Endothelial cell of hepatic sinusoid (primary cell): Measurements from ENCODE around the gene ARF1.

ENCODE experiments used
- in situ Hi-C: cut with HindIII; loops from 2 replicates; pipeline ENCODE4 v1.10.0; 2017; ENCODE audit warnings: low sequenced_read_pairs

ARF1 gene

DNA sequence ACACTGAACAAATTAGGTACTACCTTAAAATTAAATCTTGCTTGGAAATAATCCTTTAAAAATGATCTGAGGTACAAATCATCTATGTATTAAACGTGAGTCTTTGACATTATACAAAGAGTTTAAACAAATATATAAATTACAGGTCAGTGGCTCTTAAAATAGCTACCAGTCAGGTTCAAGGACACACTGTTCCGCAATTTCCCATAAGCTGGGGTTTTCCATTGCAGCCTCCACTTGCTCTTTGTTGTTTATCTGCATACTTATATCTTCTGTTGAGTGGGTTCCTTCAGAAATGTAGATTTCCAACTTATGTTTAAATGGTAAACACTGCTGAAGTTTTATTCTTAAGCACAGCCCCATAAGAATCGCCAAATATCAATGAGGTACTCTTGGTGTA is 32.3 kb downstream of the ARF1 start:
- in situ Hi-C loops = no loop called here

- in situ Hi-C loops = no loop called here
These were observed 34.8 kb downstream of the ARF1 start for GRCh38 chr1:228117335-228117734.

DNA sequence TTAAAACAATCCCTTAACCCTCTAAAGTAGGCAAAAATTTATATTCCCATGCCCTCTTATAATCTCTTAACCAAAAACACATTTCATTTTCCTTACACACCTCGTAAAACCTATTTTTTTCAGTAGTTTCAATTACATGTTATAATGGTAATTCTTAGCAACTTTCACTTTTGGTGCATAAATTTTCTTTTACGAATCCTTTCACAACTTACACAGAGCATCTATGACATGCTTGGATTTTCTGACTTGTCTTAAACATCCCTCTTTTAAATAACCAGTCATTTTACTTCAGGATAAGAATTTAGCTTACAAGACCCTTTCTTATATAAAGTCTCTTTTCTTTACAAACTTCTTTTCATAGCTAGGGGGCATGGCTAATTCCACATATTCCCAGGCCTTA is 35.5 kb downstream of the ARF1 start:
- in situ Hi-C loops = no loop called here

GRCh38 chr1:228120351-228120750 is 37.8 kb downstream of the ARF1 start:
- in situ Hi-C loops = no loop called here

DNA sequence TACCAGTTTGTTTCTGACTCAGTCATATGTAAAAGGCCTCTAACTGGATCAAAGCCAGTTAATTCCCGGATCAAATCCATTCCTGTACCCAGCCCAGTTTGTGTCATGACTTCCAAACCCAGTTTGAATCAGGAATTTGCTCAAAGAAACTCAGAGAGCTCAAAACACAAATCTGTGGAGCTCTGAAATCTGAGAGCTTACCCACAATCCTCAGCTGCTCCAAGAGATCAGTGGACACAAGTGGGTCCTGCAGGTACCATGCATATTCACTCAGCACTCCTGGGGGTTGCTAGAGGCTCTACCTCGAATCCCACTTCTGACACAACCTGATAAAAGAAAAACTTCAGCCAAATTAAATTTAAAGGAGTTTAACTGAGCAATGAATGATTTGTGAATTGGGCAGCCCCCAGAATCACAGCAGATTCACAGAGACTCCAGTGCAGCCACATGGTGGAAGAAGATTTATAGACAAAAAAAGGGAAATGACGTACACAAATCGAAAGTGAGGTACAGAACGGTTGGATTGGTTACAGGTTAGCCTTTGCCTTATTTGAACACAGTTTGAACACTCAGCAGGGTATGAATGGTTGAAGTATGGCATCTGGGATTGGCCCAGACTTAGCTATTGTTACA is 38.5 kb downstream of the ARF1 start:
- in situ Hi-C loops = no loop called here

DNA sequence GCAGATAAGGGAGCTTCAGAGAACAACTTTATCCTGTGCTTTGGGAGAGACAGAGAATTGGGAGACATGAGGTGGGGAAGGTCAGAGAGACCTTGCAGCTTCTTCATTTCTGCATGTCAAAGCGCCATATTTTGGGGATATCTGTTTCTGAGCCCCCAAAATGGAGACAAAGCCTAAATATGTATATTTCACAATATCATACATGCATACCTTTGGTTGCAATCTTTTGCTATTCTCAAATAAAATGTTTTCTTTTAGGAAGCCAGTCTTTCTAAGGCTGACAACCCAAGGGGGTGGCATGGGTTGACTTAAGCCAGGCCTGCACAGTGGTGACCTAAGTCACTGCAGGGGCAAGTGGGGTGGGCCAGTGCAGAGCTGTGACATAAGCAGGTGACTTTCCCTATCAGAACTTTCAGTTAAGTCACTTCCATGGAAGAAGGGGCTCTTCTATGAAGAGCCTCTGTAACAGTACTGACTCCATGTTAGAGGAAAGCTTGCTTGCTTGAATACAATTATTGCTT is 40.5 kb downstream of the ARF1 start:
- in situ Hi-C loops = no loop called here

- in situ Hi-C loops = no loop called here
These were observed 41.0 kb downstream of the ARF1 start for GRCh38 chr1:228123505-228123904.

DNA sequence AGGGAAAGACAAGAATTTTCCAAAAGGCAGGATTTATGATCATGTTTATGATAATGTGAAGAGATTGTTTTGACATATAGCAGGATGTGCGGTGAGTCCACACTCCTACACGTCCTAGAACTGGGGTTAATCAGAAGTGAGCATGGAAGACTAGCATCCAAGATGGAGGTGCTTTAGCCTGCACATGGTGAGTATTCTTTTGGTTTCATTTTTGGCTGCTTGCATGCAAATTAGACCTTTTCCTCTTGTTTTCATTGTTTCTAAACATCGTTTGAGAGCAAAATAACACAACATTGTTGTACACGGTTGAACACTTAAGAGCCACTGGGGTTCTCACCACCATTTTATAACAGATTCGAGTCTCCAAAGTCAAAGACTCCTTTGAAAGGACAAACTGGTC is 42.7 kb downstream of the ARF1 start:
- in situ Hi-C loops = no loop called here

DNA sequence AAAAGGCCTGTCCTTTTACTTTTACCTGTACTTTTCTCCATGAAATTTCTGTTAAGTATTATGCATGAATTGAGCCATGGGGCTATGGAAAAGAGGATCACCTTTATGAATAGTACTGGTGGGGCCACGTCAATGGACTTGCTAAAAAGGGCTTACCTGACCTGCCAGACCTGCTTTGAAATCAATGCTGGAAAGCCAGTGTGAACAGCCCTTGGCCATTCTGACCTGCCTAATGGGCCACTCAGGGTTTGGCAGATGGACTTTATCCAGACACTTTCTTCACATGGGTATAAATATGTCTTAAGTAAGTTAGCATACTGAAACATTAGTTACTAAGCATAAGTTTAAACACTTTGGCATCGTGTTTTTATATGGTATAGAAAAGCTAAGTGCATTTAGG is 49.3 kb downstream of the ARF1 start:
- in situ Hi-C loops = no loop called here

DNA sequence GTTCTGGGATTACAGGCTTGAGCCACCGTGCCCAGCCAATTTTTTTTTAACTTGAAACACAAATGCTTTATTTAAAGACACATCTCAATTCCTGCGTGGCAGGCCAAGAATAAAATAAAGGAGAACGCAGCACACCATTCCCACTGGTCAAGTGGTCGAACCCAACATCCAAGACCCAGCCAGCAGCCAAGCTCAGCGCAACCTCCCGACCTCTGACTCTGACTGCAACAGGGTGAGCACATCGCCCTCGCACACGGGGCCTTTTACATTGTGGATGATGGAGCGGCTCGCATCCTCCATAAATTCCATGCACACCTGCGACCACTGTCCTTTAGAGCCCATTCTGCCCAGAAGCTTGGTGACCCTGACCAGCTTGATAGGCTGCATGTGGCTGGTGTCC is 52.1 kb downstream of the ARF1 start:
- in situ Hi-C loops = no loop called here

DNA sequence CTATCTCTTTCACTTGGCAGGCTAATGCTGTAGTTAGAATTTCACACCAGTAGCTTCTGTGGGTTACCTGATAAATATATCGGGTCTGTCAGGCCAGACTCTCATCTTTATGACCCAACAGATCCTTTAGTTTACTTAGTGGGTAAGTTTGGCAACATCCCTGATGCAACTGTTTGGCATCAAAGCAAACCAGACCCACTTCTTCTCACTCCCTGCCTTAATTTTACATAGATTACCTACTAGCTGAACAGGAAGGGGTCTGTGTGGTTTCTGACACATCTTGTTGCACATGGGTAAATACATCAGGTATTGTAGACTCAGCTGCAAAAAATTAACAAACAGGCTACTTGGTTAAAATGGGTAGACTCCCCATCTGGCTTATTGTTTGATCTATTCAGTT is 54.4 kb downstream of the ARF1 start:
- in situ Hi-C loops = loop anchor here (5.0 kb wide), 1 partner anchor 50 kb away; no protein-coding TSS in a partner anchor

DNA sequence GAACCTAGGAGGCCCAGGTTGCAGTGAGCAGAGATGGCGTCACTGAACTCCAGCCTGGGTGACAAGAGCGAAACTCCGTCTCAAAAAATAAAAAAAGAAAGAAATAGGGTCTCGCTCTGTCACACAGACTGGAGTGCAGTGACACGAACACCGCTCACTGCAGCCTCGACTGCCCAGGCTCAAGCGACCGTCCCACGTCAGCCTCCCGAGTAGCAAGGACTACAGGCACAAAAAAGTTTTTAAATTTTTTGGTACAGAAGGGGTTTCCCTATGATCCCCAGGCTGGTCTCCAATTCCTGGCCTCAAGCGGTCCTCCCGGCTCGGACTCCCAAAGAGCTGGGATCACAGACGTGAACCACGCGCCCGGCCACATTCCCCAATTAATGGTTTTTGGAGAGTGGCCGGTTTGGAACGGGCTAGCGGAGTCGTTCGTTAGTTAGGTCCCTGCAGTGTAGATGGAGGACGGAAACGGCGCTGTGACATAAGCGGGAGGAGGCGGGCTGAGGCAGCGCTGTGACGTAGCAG is 57.0 kb downstream of the ARF1 start:
- in situ Hi-C loops = loop anchor here (5.0 kb wide), 1 partner anchor 48 kb away; no protein-coding TSS in a partner anchor

GRCh38 chr1:228139931-228140723 is 57.6 kb downstream of the ARF1 start, which contains the start of gene GUK1:
TSS of gene GUK1 (plus strand) at chr1:228140279. CDS start at chr1:228140303, 24 bp downstream.
- in situ Hi-C loops = loop anchor here (5.0 kb wide), 1 partner anchor 47 kb away; no protein-coding TSS in a partner anchor

GRCh38 chr1:228140724-228141225 is 58.3 kb downstream of the ARF1 start:
- in situ Hi-C loops = no loop called here

- in situ Hi-C loops = no loop called here
These were observed 58.9 kb downstream of the ARF1 start for GRCh38 chr1:228141226-228142044.

DNA sequence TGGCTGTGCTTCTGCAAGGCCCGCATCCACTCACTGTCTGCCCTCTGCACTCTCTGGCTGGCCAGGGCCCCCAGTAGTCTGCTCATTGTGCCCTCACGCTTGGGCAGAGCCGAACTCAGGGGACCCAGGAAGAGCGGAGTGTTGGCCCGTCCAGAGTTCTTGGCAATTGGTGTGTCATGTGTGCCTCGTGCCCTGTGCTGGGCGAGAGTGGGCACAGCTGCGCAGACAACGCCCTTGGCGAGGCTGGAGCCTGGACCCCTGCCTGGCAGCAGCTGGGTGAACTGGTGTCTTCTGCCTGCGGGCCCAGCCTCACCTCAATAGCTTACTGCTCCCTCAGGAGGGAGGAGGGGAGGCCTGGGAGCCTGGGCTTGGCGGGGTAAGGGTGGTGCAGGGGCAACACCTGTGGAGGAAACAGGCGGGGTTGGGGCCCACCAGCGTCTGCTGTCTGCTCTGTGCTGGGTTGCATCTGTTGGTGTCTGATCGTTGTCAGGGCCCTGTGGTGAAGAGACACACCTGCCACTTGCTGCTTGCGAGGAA is 59.7 kb downstream of the ARF1 start:
- in situ Hi-C loops = no loop called here

DNA sequence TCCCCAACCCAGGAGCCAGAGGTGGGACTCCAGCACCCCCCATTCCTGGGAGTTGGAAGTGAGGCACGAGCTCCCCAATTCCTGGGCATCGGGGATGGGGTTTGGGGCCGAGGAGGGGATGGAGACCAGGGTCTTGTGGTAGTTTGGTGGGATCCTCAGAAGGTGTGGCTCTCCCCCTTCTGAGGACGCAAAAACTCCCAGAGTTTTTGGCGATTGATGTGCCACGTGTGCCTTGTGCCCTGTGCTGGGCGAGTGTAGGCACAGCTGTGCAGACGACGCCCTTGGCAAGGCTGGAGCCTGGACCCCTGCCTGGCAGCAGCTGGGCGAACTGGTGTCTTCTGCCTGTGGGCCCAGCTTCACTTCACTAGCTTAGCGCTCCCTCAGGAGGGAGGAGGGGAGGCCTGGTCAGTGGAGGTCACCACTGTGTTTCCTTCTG is 60.2 kb downstream of the ARF1 start:
- in situ Hi-C loops = no loop called here

- in situ Hi-C loops = no loop called here
These were observed 61.1 kb downstream of the ARF1 start for GRCh38 chr1:228143480-228144192.

DNA sequence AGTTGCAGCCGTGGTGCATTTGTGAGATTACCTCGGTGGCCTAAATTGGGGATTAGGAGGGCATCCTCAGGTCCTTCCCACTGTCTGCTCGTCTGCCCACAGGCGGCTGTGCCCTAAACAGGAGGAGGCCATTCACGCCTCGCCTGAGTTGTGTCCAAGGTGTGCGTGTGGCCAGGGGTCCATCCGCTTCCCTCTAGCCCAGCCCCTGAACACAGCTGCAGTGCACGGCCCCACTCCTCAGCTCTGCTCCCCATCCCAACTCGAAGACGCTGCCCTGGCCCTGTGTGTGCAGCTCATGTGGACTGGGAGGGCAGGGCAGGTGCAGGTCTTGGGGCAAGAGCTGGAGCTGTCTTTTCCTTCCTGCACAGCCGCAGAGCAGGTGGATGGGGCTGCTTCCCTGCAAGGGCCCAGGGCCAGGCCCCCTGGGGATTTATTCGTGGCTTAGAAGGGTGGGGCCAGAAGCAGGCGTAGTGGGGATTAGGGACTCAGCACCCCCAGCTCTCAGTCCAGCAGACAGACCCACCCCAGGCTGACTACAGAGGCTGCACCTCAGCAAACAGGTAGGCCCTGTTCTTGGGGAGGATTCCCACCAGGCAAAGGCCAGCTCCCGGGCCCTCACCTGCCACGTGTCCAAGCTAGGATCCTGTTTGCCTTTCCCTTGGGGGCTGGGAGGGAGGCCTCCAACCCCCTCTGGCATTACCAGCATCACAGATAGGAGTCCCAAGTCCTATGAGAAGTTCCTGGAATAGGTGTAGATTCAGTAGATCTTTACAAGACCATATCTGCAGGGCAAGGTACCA is 61.9 kb downstream of the ARF1 start:
- in situ Hi-C loops = no loop called here
